BJ (cell line): ENCODE results near the gene MACF1. TPM values are rescaled to one million over a fixed set of nuclear protein-coding genes. Genes with fewer than 3 reads are reported as not detected.

Experiments
- CTCF ChIA-PET: fragments of 350-600 bp; formaldehyde crosslinking; extraction: SDS; loops from one replicate; lab custom pipeline; 2021; ENCODE audit warnings: antibody characterized with exemption, inconsistent platforms; lab: Yijun Ruan, JAX
- POLR2A ChIA-PET: fragments of 300-600 bp; sonication (Branson Sonifier 250); formaldehyde crosslinking; extraction: SDS; loops from one replicate; lab custom pipeline; 2021; ENCODE audit warnings: antibody characterized with exemption; lab: Charles Lee
- DNase-seq: peaks from one replicate; pipeline ENCODE4 v3.0.0-alpha.2; 2011; ENCODE audit warnings: low read depth
- H3K27me3 ChIP-seq: 2 replicates; pipeline ENCODE4 v1.6.0; 2011; ENCODE audit warnings: low read length; ENCODE audit not compliant: control insufficient read depth, insufficient read depth
- H3K36me3 ChIP-seq: 2 replicates; pipeline ENCODE4 v1.5.1; 2011; ENCODE audit warnings: low read length; ENCODE audit not compliant: control insufficient read depth, insufficient read depth
- H3K4me3 ChIP-seq: 2 replicates; pipeline ENCODE4 v1.5.1; 2011; ENCODE audit warnings: low read depth, mild to moderate bottlenecking, control low read depth, low read length
- CTCF ChIP-seq: IDR thresholded peaks from 2 replicates; pipeline ENCODE4 v1.5.1; 2011; ENCODE audit warnings: low read depth, mild to moderate bottlenecking, control low read depth, inconsistent platforms, low read length, moderate library complexity; ENCODE audit not compliant: insufficient read depth
- polyA plus RNA-seq: library from polyadenylated mRNA; depleted of rRNA; stranded (reverse); fragments of >200 nt; gene quantifications from 2 replicates; pipeline ENCODE4 v1.2.3, GENCODE V29; 2011

The MACF1 gene
- polyA plus RNA-seq, 1 experiment, result 57.3 TPM

- H3K4me3 ChIP-seq, result no peak overlapping the region
- no peak for TF ChIP-seq CTCF
- DNase-seq, result no peak
- H3K36me3 ChIP-seq, result peaks cover 3% of the 10 kb centered on the region
- H3K27me3 ChIP-seq, result no peaks in the 10 kb centered on the region
- CTCF ChIA-PET, result no interaction called here
- POLR2A ChIA-PET, result no interaction called here
These were observed 189.2 kb downstream of the MACF1 start for GRCh38 chr1:39393645-39394044.

- peaks cover 3% of the 10 kb centered on the region for H3K36me3 ChIP-seq
- no peak for DNase-seq
- CTCF ChIA-PET, result interaction anchor here (1.9 kb wide), 1 partner anchor 18 kb away, joined by 9 read pairs; no protein-coding TSS in a partner anchor
- H3K4me3 ChIP-seq, result no peak overlapping the region
- H3K27me3 ChIP-seq, result no peaks in the 10 kb centered on the region
- no peak for TF ChIP-seq CTCF
- POLR2A ChIA-PET, result no interaction called here
These were observed 189.6 kb downstream of the MACF1 start for GRCh38 chr1:39394059-39394458.

GRCh38 chr1:39394598-39394997 is 190.1 kb downstream of the MACF1 start:
- Histone ChIP-seq H3K27me3 (no peaks in the 10 kb centered on the region), H3K4me3 (no peak overlapping the region), H3K36me3 (peaks cover 3% of the 10 kb centered on the region)
- CTCF ChIA-PET, result interaction anchor here (1.2 to 1.9 kb wide), 2 partner anchors 16 to 18 kb away, joined by 3 to 9 read pairs; no protein-coding TSS in a partner anchor
- DNase-seq, result no peak
- no peak for TF ChIP-seq CTCF
- POLR2A ChIA-PET, result interaction anchor here (0.5 kb wide), 1 partner anchor 288 kb away, joined by 3 read pairs; no protein-coding TSS in a partner anchor

- ChIA-PET POLR2A (interaction anchor here (0.5 to 0.7 kb wide), 2 partner anchors 30 to 289 kb away, joined by 3 to 16 read pairs; no protein-coding TSS in a partner anchor), CTCF (interaction anchor here (1.2 to 1.9 kb wide), 3 partner anchors 15 to 203 kb away, joined by 3 to 9 read pairs (median 5); no protein-coding TSS in a partner anchor)
- TF ChIP-seq CTCF, result no peak
- H3K27me3 ChIP-seq, result no peaks in the 10 kb centered on the region
- no peak overlapping the region for H3K4me3 ChIP-seq
- no peak for DNase-seq
- peaks cover under 1% of the 10 kb centered on the region for H3K36me3 ChIP-seq
These were observed 190.9 kb downstream of the MACF1 start for GRCh38 chr1:39395357-39395831.

- POLR2A ChIA-PET, result no interaction called here
- no peak for TF ChIP-seq CTCF
- no peak for DNase-seq
- CTCF ChIA-PET, result interaction anchor here (1.6 kb wide), 1 partner anchor 205 kb away, joined by 5 read pairs; no protein-coding TSS in a partner anchor
- Histone ChIP-seq H3K27me3 (no peaks in the 10 kb centered on the region), H3K36me3 (no peaks in the 10 kb centered on the region; the same call in 1 of the 2 replicates), H3K4me3 (no peak overlapping the region)
These were observed 192.2 kb downstream of the MACF1 start for GRCh38 chr1:39396671-39397070.
